Neural cell (in vitro differentiated cells): ENCODE measurements around the gene PRDM15. TPM values are rescaled to one million over a fixed set of nuclear protein-coding genes. Genes with fewer than 3 reads are reported as not detected.

ENCODE experiments used
- H2AFZ ChIP-seq: fragments of 200-600, 300-800 bp; sonication (generic), shearing (Covaris generic); 2 replicates; pipeline ENCODE4 v1.6.0; 2014; ENCODE audit warnings: low read depth, mild to moderate bottlenecking, antibody characterized with exemption, low read length, moderate library complexity
- H3F3A ChIP-seq: fragments of 200-600 bp; shearing (Covaris generic); 2 replicates; pipeline ENCODE4 v1.6.1; 2016; ENCODE audit warnings: mild to moderate bottlenecking, moderate library complexity, mixed read lengths, antibody characterized with exemption, low read length; ENCODE audit not compliant: insufficient read depth, poor library complexity, severe bottlenecking
- H3K27ac ChIP-seq: fragments of 200-600, 300-800 bp; sonication (generic), shearing (Covaris generic); 2 replicates; pipeline ENCODE4 v1.5.1; 2014; ENCODE audit warnings: mild to moderate bottlenecking, low read length, moderate library complexity
- H3K27me3 ChIP-seq: fragments of 300-800, 200-600 bp; sonication (generic), shearing (Covaris generic); 2 replicates; pipeline ENCODE4 v1.6.0; 2014; ENCODE audit warnings: mild to moderate bottlenecking, low read depth, low read length, moderate library complexity; ENCODE audit not compliant: insufficient read depth
- H3K36me3 ChIP-seq: fragments of 300-800, 200-600 bp; sonication (generic), shearing (Covaris generic); 2 replicates; pipeline ENCODE4 v1.5.1; 2014; ENCODE audit warnings: mild to moderate bottlenecking, antibody characterized with exemption, low read length, moderate library complexity; ENCODE audit not compliant: insufficient read depth
- H3K4me2 ChIP-seq: fragments of 300-800, 200-600 bp; sonication (generic), shearing (Covaris generic); 2 replicates; pipeline ENCODE4 v1.6.0; 2014; ENCODE audit warnings: mild to moderate bottlenecking, low read length
- H3K4me3 ChIP-seq: fragments of 300-800, 200-600 bp; sonication (generic), shearing (Covaris generic); 2 replicates; pipeline ENCODE4 v1.5.1; 2014; ENCODE audit warnings: mild to moderate bottlenecking, low read length, moderate library complexity
- H3K79me2 ChIP-seq: fragments of 200-600 bp; shearing (Covaris generic); replicated peaks from 2 replicates; pipeline ENCODE4 v1.6.0; 2014; ENCODE audit warnings: mild to moderate bottlenecking, low read length, moderate library complexity; ENCODE audit not compliant: insufficient read depth
- H3K9ac ChIP-seq: fragments of 300-800, 200-600 bp; sonication (generic), shearing (Covaris generic); 2 replicates; pipeline ENCODE4 v1.6.1; 2016; ENCODE audit warnings: mild to moderate bottlenecking, low read length, mixed read lengths
- H3K9me2 ChIP-seq: fragments of 200-600 bp; shearing (Covaris generic); 2 replicates; pipeline ENCODE4 v1.6.1; 2016; ENCODE audit warnings: mild to moderate bottlenecking, low read length, mixed read lengths; ENCODE audit not compliant: insufficient read depth
- H3K9me3 ChIP-seq: fragments of 200-600, 300-800 bp; sonication (generic), shearing (Covaris generic); 2 replicates; pipeline ENCODE4 v1.6.1; 2016; ENCODE audit warnings: mild to moderate bottlenecking, mixed run types, low read length, moderate library complexity, mixed read lengths
- H4K20me1 ChIP-seq: fragments of 200-600 bp; shearing (Covaris generic); 2 replicates; pipeline ENCODE4 v1.6.1; 2016; ENCODE audit warnings: mild to moderate bottlenecking, mixed run types; ENCODE audit not compliant: insufficient read depth
- EP300 ChIP-seq: fragments of 450-650 bp; conservative IDR thresholded peaks from 2 replicates; pipeline ENCODE4 v1.6.1; 2014; ENCODE audit warnings: antibody characterized with exemption, mild to moderate bottlenecking, moderate library complexity; ENCODE audit not compliant: poor library complexity, severe bottlenecking
- EZH2 ChIP-seq: fragments of 200-600, 300-800 bp; shearing (Covaris generic), sonication (generic); IDR thresholded peaks from 2 replicates; pipeline ENCODE4 v1.6.1; 2014; ENCODE audit warnings: antibody characterized with exemption, low read length, borderline replicate concordance, mild to moderate bottlenecking; ENCODE audit not compliant: insufficient read depth, poor library complexity, severe bottlenecking
- MXI1 ChIP-seq: fragments of 450-650 bp; conservative IDR thresholded peaks from 2 replicates; pipeline ENCODE4 v1.6.1; 2014; ENCODE audit warnings: antibody characterized with exemption, mild to moderate bottlenecking; ENCODE audit not compliant: poor library complexity, severe bottlenecking
- POLR2AphosphoS5 ChIP-seq: IDR thresholded peaks from 2 replicates; pipeline ENCODE4 v1.6.1; 2012
- RAD21 ChIP-seq: fragments of 450-650 bp; conservative IDR thresholded peaks from 2 replicates; pipeline ENCODE4 v1.6.1; 2014; ENCODE audit warnings: antibody characterized with exemption, mild to moderate bottlenecking, moderate library complexity
- SMC3 ChIP-seq: fragments of 450-650 bp; conservative IDR thresholded peaks from 2 replicates; pipeline ENCODE4 v1.6.1; 2014; ENCODE audit warnings: antibody characterized with exemption, mild to moderate bottlenecking, moderate library complexity; ENCODE audit not compliant: poor library complexity
- TAF1 ChIP-seq: IDR thresholded peaks from 2 replicates; pipeline ENCODE4 v1.6.1; 2012; ENCODE audit warnings: low read depth
- polyA plus RNA-seq: library from polyadenylated mRNA; depleted of rRNA; stranded (reverse); fragments of >200 nt; gene quantifications from 2 replicates; pipeline ENCODE4 v1.2.3, GENCODE V29; 2014
- TF ChIP-seq, protein P1 (sequence below): fragments of 450-650 bp; IDR thresholded peaks from 2 replicates; pipeline ENCODE4 v1.5.1; 2014; ENCODE audit warnings: antibody characterized with exemption, mild to moderate bottlenecking, moderate library complexity; ENCODE audit not compliant: poor library complexity, severe bottlenecking
- TF ChIP-seq, protein P2 (sequence below): IDR thresholded peaks from 2 replicates; pipeline ENCODE4 v1.6.1; 2012; ENCODE audit warnings: borderline replicate concordance

Gene PRDM15
- polyA plus RNA-seq, 1 donor from 2014 or later = 4.1 TPM

DNA sequence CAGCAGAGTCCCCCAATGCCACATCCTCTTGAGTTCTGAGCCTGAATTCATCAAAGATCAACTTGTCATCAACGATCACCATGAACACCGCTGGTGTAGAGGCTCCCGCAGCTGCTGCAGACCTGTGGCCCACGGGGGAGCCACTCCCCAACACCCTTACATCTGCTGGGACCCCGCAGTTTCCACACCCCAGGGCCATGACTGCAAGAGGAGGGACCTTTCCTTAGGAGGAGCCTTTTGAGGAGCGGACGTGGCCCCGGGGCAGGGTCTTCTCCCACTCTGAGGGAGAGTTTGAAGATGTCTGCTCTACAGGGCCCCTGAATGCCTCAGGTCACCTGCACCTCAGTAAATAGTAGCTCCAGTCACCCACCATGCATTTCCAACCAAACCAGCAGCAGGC lies 2.7 kb downstream of the PRDM15 start:
- Histone ChIP-seq H3K9me3 (no peaks in the 10 kb centered on the region), H3K27me3 (no peaks in the 10 kb centered on the region), H3K4me3 (no peak overlapping the region), H3F3A (no peaks in the 10 kb centered on the region), H3K79me2 (peaks cover 3% of the 10 kb centered on the region), H3K36me3 (no peaks in the 10 kb centered on the region), H3K27ac (no peak overlapping the region), H3K9me2 (no peaks in the 10 kb centered on the region), H3K9ac (no peak overlapping the region), H2AFZ (no peak overlapping the region), H4K20me1 (no peaks in the 10 kb centered on the region), H3K4me2 (no peak overlapping the region)
- TF ChIP-seq EP300 (no peak), POLR2AphosphoS5 (no peak), MXI1 (no peak), EZH2 (no peak), RAD21 (no peak), TAF1 (no peak), SMC3 (no peak)
- TF ChIP-seq, protein P1, sequence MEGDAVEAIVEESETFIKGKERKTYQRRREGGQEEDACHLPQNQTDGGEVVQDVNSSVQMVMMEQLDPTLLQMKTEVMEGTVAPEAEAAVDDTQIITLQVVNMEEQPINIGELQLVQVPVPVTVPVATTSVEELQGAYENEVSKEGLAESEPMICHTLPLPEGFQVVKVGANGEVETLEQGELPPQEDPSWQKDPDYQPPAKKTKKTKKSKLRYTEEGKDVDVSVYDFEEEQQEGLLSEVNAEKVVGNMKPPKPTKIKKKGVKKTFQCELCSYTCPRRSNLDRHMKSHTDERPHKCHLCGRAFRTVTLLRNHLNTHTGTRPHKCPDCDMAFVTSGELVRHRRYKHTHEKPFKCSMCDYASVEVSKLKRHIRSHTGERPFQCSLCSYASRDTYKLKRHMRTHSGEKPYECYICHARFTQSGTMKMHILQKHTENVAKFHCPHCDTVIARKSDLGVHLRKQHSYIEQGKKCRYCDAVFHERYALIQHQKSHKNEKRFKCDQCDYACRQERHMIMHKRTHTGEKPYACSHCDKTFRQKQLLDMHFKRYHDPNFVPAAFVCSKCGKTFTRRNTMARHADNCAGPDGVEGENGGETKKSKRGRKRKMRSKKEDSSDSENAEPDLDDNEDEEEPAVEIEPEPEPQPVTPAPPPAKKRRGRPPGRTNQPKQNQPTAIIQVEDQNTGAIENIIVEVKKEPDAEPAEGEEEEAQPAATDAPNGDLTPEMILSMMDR = no peak
- TF ChIP-seq, protein P2, sequence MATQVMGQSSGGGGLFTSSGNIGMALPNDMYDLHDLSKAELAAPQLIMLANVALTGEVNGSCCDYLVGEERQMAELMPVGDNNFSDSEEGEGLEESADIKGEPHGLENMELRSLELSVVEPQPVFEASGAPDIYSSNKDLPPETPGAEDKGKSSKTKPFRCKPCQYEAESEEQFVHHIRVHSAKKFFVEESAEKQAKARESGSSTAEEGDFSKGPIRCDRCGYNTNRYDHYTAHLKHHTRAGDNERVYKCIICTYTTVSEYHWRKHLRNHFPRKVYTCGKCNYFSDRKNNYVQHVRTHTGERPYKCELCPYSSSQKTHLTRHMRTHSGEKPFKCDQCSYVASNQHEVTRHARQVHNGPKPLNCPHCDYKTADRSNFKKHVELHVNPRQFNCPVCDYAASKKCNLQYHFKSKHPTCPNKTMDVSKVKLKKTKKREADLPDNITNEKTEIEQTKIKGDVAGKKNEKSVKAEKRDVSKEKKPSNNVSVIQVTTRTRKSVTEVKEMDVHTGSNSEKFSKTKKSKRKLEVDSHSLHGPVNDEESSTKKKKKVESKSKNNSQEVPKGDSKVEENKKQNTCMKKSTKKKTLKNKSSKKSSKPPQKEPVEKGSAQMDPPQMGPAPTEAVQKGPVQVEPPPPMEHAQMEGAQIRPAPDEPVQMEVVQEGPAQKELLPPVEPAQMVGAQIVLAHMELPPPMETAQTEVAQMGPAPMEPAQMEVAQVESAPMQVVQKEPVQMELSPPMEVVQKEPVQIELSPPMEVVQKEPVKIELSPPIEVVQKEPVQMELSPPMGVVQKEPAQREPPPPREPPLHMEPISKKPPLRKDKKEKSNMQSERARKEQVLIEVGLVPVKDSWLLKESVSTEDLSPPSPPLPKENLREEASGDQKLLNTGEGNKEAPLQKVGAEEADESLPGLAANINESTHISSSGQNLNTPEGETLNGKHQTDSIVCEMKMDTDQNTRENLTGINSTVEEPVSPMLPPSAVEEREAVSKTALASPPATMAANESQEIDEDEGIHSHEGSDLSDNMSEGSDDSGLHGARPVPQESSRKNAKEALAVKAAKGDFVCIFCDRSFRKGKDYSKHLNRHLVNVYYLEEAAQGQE = no peak

DNA sequence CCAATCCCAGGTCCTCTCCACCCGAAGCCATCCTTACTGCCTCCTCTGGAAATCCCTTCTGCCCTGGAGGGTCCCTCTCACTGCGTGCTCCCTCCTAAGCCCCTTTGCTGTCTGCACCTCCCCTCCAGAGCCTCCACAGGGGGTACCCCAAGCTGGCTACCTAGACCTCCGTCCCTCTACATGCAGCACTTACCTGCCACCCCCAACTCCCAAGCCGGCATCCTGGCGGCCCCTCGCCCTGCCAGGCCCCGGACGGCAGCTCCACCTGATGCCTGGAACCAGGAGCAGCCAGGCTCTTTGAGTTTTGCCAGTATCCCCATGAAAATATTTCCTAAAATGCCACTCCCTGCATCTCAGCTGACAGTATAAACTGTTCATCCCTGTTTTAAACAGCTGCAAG lies 4.1 kb downstream of the PRDM15 start:
- H3K9me3 ChIP-seq = no peaks in the 10 kb centered on the region
- no peaks in the 10 kb centered on the region for H3K36me3 ChIP-seq
- H3K4me2 ChIP-seq = no peak overlapping the region
- no peaks in the 10 kb centered on the region for H4K20me1 ChIP-seq
- no peaks in the 10 kb centered on the region for H3K27me3 ChIP-seq
- no peak overlapping the region for H3K27ac ChIP-seq
- no peak for TF ChIP-seq EZH2
- no peak for TF ChIP-seq EP300
- no peak for TF ChIP-seq RAD21
- TF ChIP-seq SMC3 = no peak
- TF ChIP-seq, protein P1 = no peak
- TF ChIP-seq, protein P2 = no peak
- TF ChIP-seq POLR2AphosphoS5 = no peak
- TF ChIP-seq MXI1 = no peak
- no peak for TF ChIP-seq TAF1
- no peak overlapping the region for H3K4me3 ChIP-seq
- H2AFZ ChIP-seq = no peak overlapping the region
- peaks cover 3% of the 10 kb centered on the region for H3K79me2 ChIP-seq
- H3K9ac ChIP-seq = no peak overlapping the region
- no peaks in the 10 kb centered on the region for H3F3A ChIP-seq
- H3K9me2 ChIP-seq = no peaks in the 10 kb centered on the region
